ENCODE results near the gene TSKU. TPM values are rescaled to one million over a fixed set of nuclear protein-coding genes. Genes with fewer than 3 reads are reported as not detected.
"Not testable (repeated sequence)": the region's sequence is repeated elsewhere in the genome, so short reads cannot be mapped to it uniquely, and the experiment has no call there.

TSKU gene
- total RNA-seq, 1 experiment from 2014 or later: 25.1 TPM

- peak; percentile 1 for DNase-seq (ENCODE audit: low read depth)
These were observed 5.7 kb downstream of the TSKU start for GRCh38 chr11:76788661-76789442.

GRCh38 chr11:76789443-76789719 is 6.2 kb downstream of the TSKU start:
- DNase-seq (ENCODE audit: low read depth): no peak

GRCh38 chr11:76790251-76790650 is 7.1 kb downstream of the TSKU start:
- peak; percentile 0 for DNase-seq (ENCODE audit: low read depth)

GRCh38 chr11:76791002-76791770 is 8.0 kb downstream of the TSKU start:
- DNase-seq (ENCODE audit: low read depth): not testable (repeated sequence)

- DNase-seq (ENCODE audit: low read depth): peak; percentile 77
These were observed 8.7 kb downstream of the TSKU start for GRCh38 chr11:76791861-76792260.

GRCh38 chr11:76792505-76793264 is 9.5 kb downstream of the TSKU start:
- peak; percentile 18 for DNase-seq (ENCODE audit: low read depth)

GRCh38 chr11:76793391-76794291 is 10.5 kb downstream of the TSKU start:
- DNase-seq (ENCODE audit: low read depth): peak; percentile 60

GRCh38 chr11:76794371-76795289 is 11.5 kb downstream of the TSKU start:
- no peak for DNase-seq (ENCODE audit: low read depth)

GRCh38 chr11:76795290-76795935 is 12.3 kb downstream of the TSKU start:
- no peak for DNase-seq (ENCODE audit: low read depth)

GRCh38 chr11:76795936-76796441 is 12.8 kb downstream of the TSKU start:
- no peak for DNase-seq (ENCODE audit: low read depth)

- DNase-seq (ENCODE audit: low read depth): no peak
These were observed 13.5 kb downstream of the TSKU start for GRCh38 chr11:76796511-76797198.

- DNase-seq (ENCODE audit: low read depth): no peak
These were observed 14.4 kb downstream of the TSKU start for GRCh38 chr11:76797341-76798201.

GRCh38 chr11:76798202-76798581 is 15.0 kb downstream of the TSKU start:
- DNase-seq (ENCODE audit: low read depth): no peak

GRCh38 chr11:76798671-76799065 is 15.5 kb downstream of the TSKU start:
- DNase-seq (ENCODE audit: low read depth): no peak

- DNase-seq (ENCODE audit: low read depth): peak; percentile 86
These were observed 16.1 kb downstream of the TSKU start for GRCh38 chr11:76799066-76799804.

GRCh38 chr11:76800466-76801200 is 17.5 kb downstream of the TSKU start:
- no peak for DNase-seq (ENCODE audit: low read depth)

- no peak for DNase-seq (ENCODE audit: low read depth)
These were observed 18.1 kb downstream of the TSKU start for GRCh38 chr11:76801225-76801624.

Data from Daoy (cell line).